Measurements from ENCODE around the gene TOP3B.

TOP3B gene

GRCh38 chr22:22006596-22006990, 24.0 kb upstream of the TOP3B start:
- TF ChIP-seq ZNF565 (CRISPR knock-in tag; conservative IDR thresholded peaks at IDR 0.05; ENCODE audit: low read depth) (no peak), CSDC2 (CRISPR knock-in tag; IDR thresholded peaks at IDR 0.05) (no peak), OSR1 (CRISPR knock-in tag; IDR thresholded peaks at IDR 0.05) (no peak), ZC3H10 (CRISPR knock-in tag; IDR thresholded peaks at IDR 0.05) (no peak), GLIS3 (CRISPR knock-in tag; IDR thresholded peaks at IDR 0.05) (no peak), CREB5 (CRISPR knock-in tag; IDR thresholded peaks at IDR 0.05; ENCODE audit: low read depth) (no peak), RARB (CRISPR knock-in tag; IDR thresholded peaks at IDR 0.05) (no peak)
- no peak for ATAC-seq

- ATAC-seq: no peak
These were observed 23.5 kb upstream of the TOP3B start for GRCh38 chr22:22005945-22006595.

GRCh38 chr22:22003233-22003632, 20.6 kb upstream of the TOP3B start:
- no peak for TF ChIP-seq TOX (CRISPR knock-in tag; IDR thresholded peaks at IDR 0.05; ENCODE audit: borderline replicate concordance)
- no peak for ATAC-seq

More at GRCh38 chr22:22005945-22006595, 23.5 kb upstream of the TOP3B start:
- TF ChIP-seq CREB5 (CRISPR knock-in tag; IDR thresholded peaks at IDR 0.05; ENCODE audit: low read depth) (no peak), ISL1 (CRISPR knock-in tag; IDR thresholded peaks at IDR 0.05) (no peak), ZNF565 (CRISPR knock-in tag; conservative IDR thresholded peaks at IDR 0.05; ENCODE audit: low read depth) (no peak), ZNF8 (CRISPR knock-in tag; IDR thresholded peaks at IDR 0.05) (no peak), ARNTL (CRISPR knock-in tag; IDR thresholded peaks at IDR 0.05; ENCODE audit: borderline replicate concordance, low read depth) (no peak), TCF4 (CRISPR knock-in tag; IDR thresholded peaks at IDR 0.05; ENCODE audit: borderline replicate concordance) (no peak), RARB (CRISPR knock-in tag; IDR thresholded peaks at IDR 0.05) (no peak), ESRRG (CRISPR knock-in tag; IDR thresholded peaks at IDR 0.05) (no peak), CSRNP3 (CRISPR knock-in tag; IDR thresholded peaks at IDR 0.05) (no peak), ZNF70 (CRISPR knock-in tag; IDR thresholded peaks at IDR 0.05) (no peak)

- no peak for ATAC-seq
- TF ChIP-seq GLIS3 (CRISPR knock-in tag; IDR thresholded peaks at IDR 0.05): no peak
These were observed 20.0 kb upstream of the TOP3B start for GRCh38 chr22:22002526-22003055.

GRCh38 chr22:22001664-22002525, 19.3 kb upstream of the TOP3B start:
- no peak for ATAC-seq
- no peak for TF ChIP-seq TSHZ2 (CRISPR knock-in tag; IDR thresholded peaks at IDR 0.05)
- no peak for TF ChIP-seq POU6F1 (CRISPR knock-in tag; IDR thresholded peaks at IDR 0.05; ENCODE audit: borderline replicate concordance, low read depth)
- TF ChIP-seq CSRNP3 (CRISPR knock-in tag; IDR thresholded peaks at IDR 0.05): no peak
- TF ChIP-seq SNAI2 (CRISPR knock-in tag; IDR thresholded peaks at IDR 0.05): no peak
- TF ChIP-seq GLIS3 (CRISPR knock-in tag; IDR thresholded peaks at IDR 0.05): no peak
- no peak for TF ChIP-seq ZFP30 (CRISPR knock-in tag; IDR thresholded peaks at IDR 0.05)
- TF ChIP-seq ZNF565 (CRISPR knock-in tag; conservative IDR thresholded peaks at IDR 0.05; ENCODE audit: low read depth): no peak
- TF ChIP-seq CREB5 (CRISPR knock-in tag; IDR thresholded peaks at IDR 0.05; ENCODE audit: low read depth): no peak
- no peak for TF ChIP-seq PPARA (CRISPR knock-in tag; IDR thresholded peaks at IDR 0.05; ENCODE audit: borderline replicate concordance)

Measured in SK-N-SH treated with all-trans-retinoic acid at 6 μM for 48 hours (cell line).